K562 (cell line): ENCODE data around the gene IL1RL2. TPM values are rescaled to one million over a fixed set of nuclear protein-coding genes. Genes with fewer than 3 reads are reported as not detected.

Source experiments
- ATAC-seq: fragments of 200-7000 bp; cut with Tn5 transposase; 3 replicates; pipeline ENCODE4 v1.9.1; 2020; ENCODE audit warnings: moderate library complexity
- BruUV-seq: library from RNA; stranded (reverse); fragments of 400-500 nt; replicated peaks from 2 replicates; lab custom pipeline; 2021; lab: Mats Ljungman, UMichigan
- CTCF ChIA-PET: fragments of 300-600 bp; formaldehyde crosslinking; extraction: SDS; loops from one replicate; lab custom pipeline; 2021; ENCODE audit warnings: low intra/inter-chr PET ratio; lab: Yijun Ruan, JAX
- POLR2A ChIA-PET: fragments of 300-600, 350-650 bp; sonication (Branson Sonifier 250); formaldehyde crosslinking; extraction: SDS; loops from one replicate; lab custom pipeline; 2021; ENCODE audit warnings: antibody characterized with exemption, inconsistent platforms; lab: Yijun Ruan, JAX
- DNase-seq, 4 experiments: peaks; one replicate each; pipeline versions ENCODE4 v3.0.0 to v3.0.0-alpha.2; 2011 to 2018; ENCODE audit warnings: low spot score in 3 of 4, mixed read lengths in 3 of 4; ENCODE audit errors: extremely low read depth in 1 of 4
- FAIRE-seq: peaks from 2 replicates; lab custom pipeline; 2011; peaks lifted over from hg19 to GRCh38; lab: Jason Lieb, UNC
- H2AFZ ChIP-seq: 2 replicates; pipeline ENCODE4 v1.6.0; 2011; ENCODE audit warnings: low read depth, low read length, control low read depth, inconsistent platforms
- H3K27ac ChIP-seq: fragments of 200-600 bp; 3 replicates; pipeline ENCODE4 v1.8.0; 2011; ENCODE audit warnings: low read depth, mild to moderate bottlenecking, control low read depth, inconsistent platforms, low read length, moderate library complexity, mixed read lengths; ENCODE audit errors: extremely low read depth
- H3K27me3 ChIP-seq, 2 experiments: fragments of 300-600 bp in 1 of 2; 2 replicates in 1 of 2; 3 replicates in 1 of 2; pipeline versions ENCODE4 v1.6.0 to v1.8.0; 2011; ENCODE audit warnings: inconsistent platforms in 2 of 2, low read length in 2 of 2, mild to moderate bottlenecking in 1 of 2, mixed read lengths in 1 of 2, moderate library complexity in 1 of 2; ENCODE audit not compliant: control insufficient read depth in 2 of 2, insufficient read depth in 2 of 2
- H3K36me3 ChIP-seq: fragments of 300-600 bp; 3 replicates; pipeline ENCODE4 v1.8.0; 2011; ENCODE audit warnings: mild to moderate bottlenecking, low read length, inconsistent platforms; ENCODE audit not compliant: control insufficient read depth, insufficient read depth
- H3K4me1 ChIP-seq, 2 experiments: fragments of 200-600 bp in 1 of 2; replicated peaks in 1 of 2; 2 replicates in 1 of 2; 3 replicates in 1 of 2; pipeline versions ENCODE4 v1.5.1 to v1.8.0; 2011; ENCODE audit warnings: inconsistent platforms in 2 of 2, low read length in 2 of 2, mild to moderate bottlenecking in 1 of 2, mixed read lengths in 1 of 2, moderate library complexity in 1 of 2; ENCODE audit not compliant: control insufficient read depth in 2 of 2, insufficient read depth in 2 of 2
- H3K4me2 ChIP-seq: 2 replicates; pipeline ENCODE4 v1.6.1; 2011; ENCODE audit warnings: low read length, control low read depth, inconsistent platforms, mixed read lengths; ENCODE audit not compliant: insufficient read depth
- H3K4me3 ChIP-seq: fragments of 200-600 bp; sonication (generic), shearing (Covaris generic); 2 replicates; pipeline ENCODE4 v1.5.1; 2016; ENCODE audit warnings: control low read depth, inconsistent platforms
- H3K79me2 ChIP-seq: fragments of 200-600 bp; 3 replicates; pipeline ENCODE4 v1.8.0; 2011; ENCODE audit warnings: low read length, inconsistent platforms; ENCODE audit not compliant: control insufficient read depth, insufficient read depth
- H3K9ac ChIP-seq, 2 experiments: 2 replicates each; pipeline versions ENCODE4 v1.6.0 to v1.6.1; 2011; ENCODE audit warnings: low read depth in 2 of 2, low read length in 2 of 2, control low read depth in 1 of 2, inconsistent platforms in 1 of 2, mild to moderate bottlenecking in 1 of 2, mixed read lengths in 1 of 2; ENCODE audit not compliant: insufficient read depth in 1 of 2
- H3K9me1 ChIP-seq: one replicate; pipeline ENCODE4 v1.6.0; 2011; ENCODE audit warnings: inconsistent platforms, mild to moderate bottlenecking, low read length, moderate library complexity; ENCODE audit not compliant: control insufficient read depth, insufficient read depth
- H3K9me3 ChIP-seq: replicated peaks from 2 replicates; pipeline ENCODE4 v1.5.1; 2011; ENCODE audit warnings: low read depth, low read length, inconsistent platforms; ENCODE audit not compliant: control insufficient read depth, insufficient read depth
- H4K20me1 ChIP-seq: replicated peaks from 2 replicates; pipeline ENCODE4 v1.6.1; 2011; ENCODE audit warnings: low read length, inconsistent platforms, mixed read lengths; ENCODE audit not compliant: control insufficient read depth, insufficient read depth
- CBFA2T3 ChIP-seq: fragments of 450-650 bp; IDR thresholded peaks from 2 replicates; pipeline ENCODE4 v1.6.1; 2017
- DDX20 ChIP-seq: fragments of 450-650 bp; IDR thresholded peaks from 2 replicates; pipeline ENCODE4 v1.6.1; 2016; ENCODE audit warnings: missing genetic modification characterization, low read depth, mild to moderate bottlenecking, missing compliant biosample characterization, moderate library complexity
- WGBS: fragments of 100-300 bp; shearing (Covaris generic); methylation state at CpG from one replicate; pipeline ENCODE4 v1.1.6; 2016; ENCODE audit warnings: low coverage, mixed read lengths; ENCODE audit not compliant: insufficient coverage; ENCODE audit errors: missing lambda C conversion rate; 5-methylcytosine and 5-hydroxymethylcytosine counted together
- in situ Hi-C: fragments of 300-500 bp; cut with MboI; formaldehyde crosslinking; loops from 4 replicates; pipeline ENCODE4 v1.15.0; 2018; ENCODE audit warnings: inconsistent platforms, mixed read lengths
- intact Hi-C: fragments of 100-400 bp; cut with micrococcal nuclease; formaldehyde crosslinking; loops from 2 replicates; pipeline ENCODE4 v1.14.2; 2022
- polyA plus RNA-seq, 8 experiments: library from polyadenylated mRNA; depleted of rRNA in 4 of 8; stranded (reverse) in 5 of 8; unstranded in 3 of 8; fragments of >200 nt; fragmentation: Nextera tagmentation in 2 of 8; fragmentation: Illumina TruSeq in 1 of 8; extraction: Ambion mirVana in 2 of 8; extraction: Trizol in 1 of 8; gene quantifications; 2 replicates each; pipeline versions ENCODE4 v1.2.1 to v1.2.3, GENCODE V29; 2011 to 2014; ENCODE audit warnings: inconsistent platforms in 1 of 8, missing spikeins in 1 of 8
- total RNA-seq, 7 experiments: library from RNA; depleted of rRNA in 6 of 7; stranded (reverse); fragments of >200 nt in 6 of 7; fragmentation: Illumina TruSeq in 2 of 7; extraction: Trizol in 2 of 7; gene quantifications; 2 replicates each; pipeline versions ENCODE4 v1.2.1 to v1.2.3, GENCODE V29; 2011 to 2021; ENCODE audit warnings: low replicate concordance in 1 of 7
- TF ChIP-seq, protein P1 (sequence below): fragments of 250-450 bp; sonication (Bioruptor Pico); IDR thresholded peaks from 2 replicates; pipeline ENCODE4 v1.5.0; 2020; ENCODE audit warnings: mild to moderate bottlenecking, borderline replicate concordance

The IL1RL2 gene
- total and polyA plus RNA-seq, 9 of the 15 experiments (the other 6 are each of a cell fraction or from before 2014, with no cell fraction given), result not detected

DNA sequence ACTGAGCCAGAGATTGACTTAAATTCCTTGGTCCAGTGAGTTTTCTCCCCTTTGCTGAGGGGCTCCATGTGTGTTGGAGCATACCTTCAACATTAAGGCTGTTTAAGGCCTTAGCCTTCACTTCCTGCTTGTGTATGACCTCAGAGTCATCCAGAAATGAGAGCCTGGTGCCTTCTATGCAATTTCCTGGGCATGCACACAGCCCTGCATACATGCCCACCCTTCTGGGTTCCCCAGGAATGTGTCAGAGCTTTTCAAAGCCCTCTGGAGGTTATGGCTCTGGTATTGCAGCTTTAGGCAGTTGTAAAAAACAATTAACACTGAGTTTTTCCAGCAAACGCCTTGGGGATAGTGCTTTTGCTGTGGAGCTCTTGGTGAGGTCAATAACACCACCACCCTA is 27.5 kb upstream of the IL1RL2 start:
- Histone ChIP-seq H3K9me1 (no peaks in the 10 kb centered on the region), H3K9me3 (no peaks in the 10 kb centered on the region), H3K9ac (no peak overlapping the region), H3K27me3 (no peaks in the 10 kb centered on the region), H3K36me3 (no peaks in the 10 kb centered on the region), H3K4me1 (no peaks in the 10 kb centered on the region), H3K27ac (no peak overlapping the region), H3K79me2 (no peaks in the 10 kb centered on the region), H3K4me2 (no peak overlapping the region), H4K20me1 (no peaks in the 10 kb centered on the region; the same call in 1 of the 2 replicates), H2AFZ (no peak overlapping the region), H3K4me3 (no peak overlapping the region)
- no peak for ATAC-seq
- no peak for FAIRE-seq
- CTCF ChIA-PET, result no interaction called here
- TF ChIP-seq DDX20 (tag), result no peak
- TF ChIP-seq, protein P1, sequence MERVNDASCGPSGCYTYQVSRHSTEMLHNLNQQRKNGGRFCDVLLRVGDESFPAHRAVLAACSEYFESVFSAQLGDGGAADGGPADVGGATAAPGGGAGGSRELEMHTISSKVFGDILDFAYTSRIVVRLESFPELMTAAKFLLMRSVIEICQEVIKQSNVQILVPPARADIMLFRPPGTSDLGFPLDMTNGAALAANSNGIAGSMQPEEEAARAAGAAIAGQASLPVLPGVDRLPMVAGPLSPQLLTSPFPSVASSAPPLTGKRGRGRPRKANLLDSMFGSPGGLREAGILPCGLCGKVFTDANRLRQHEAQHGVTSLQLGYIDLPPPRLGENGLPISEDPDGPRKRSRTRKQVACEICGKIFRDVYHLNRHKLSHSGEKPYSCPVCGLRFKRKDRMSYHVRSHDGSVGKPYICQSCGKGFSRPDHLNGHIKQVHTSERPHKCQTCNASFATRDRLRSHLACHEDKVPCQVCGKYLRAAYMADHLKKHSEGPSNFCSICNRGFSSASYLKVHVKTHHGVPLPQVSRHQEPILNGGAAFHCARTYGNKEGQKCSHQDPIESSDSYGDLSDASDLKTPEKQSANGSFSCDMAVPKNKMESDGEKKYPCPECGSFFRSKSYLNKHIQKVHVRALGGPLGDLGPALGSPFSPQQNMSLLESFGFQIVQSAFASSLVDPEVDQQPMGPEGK (CRISPR knock-in tag), result no peak
- no peak for TF ChIP-seq CBFA2T3
- WGBS, result 0% methylated on average over 1 of the region's 1 CpG
- POLR2A ChIA-PET, result interaction anchor here (1.0 to 1.6 kb wide), 2 partner anchors 10 to 18 kb away, joined by 3 read pairs; no protein-coding TSS in a partner anchor
- intact Hi-C loops, result no loop called here
- BruUV-seq, result no TSS peak
- in situ Hi-C loops, result loop anchor here (5.0 kb wide), 1 partner anchor 137 kb away; no protein-coding TSS in a partner anchor
- no peak for DNase-seq
